Cardiac fibroblast (primary cell): ENCODE data around the gene KRT77.

ENCODE experiments used
- DNase-seq, 2 donors: peaks; one replicate each; pipeline versions ENCODE4 v3.0.0 to v3.0.0-alpha.2; 2010; ENCODE audit warnings: low read depth in 2 of 2
- H3K4me3 ChIP-seq, 2 donors: replicated peaks in 1 of 2; 1 replicate in 1 of 2; 2 replicates in 1 of 2; pipeline ENCODE4 v1.5.1; 2011; ENCODE audit warnings: low read depth in 2 of 2, low read length in 2 of 2, mild to moderate bottlenecking in 2 of 2, moderate library complexity in 1 of 2
- TF ChIP-seq, protein P1 (sequence below): IDR thresholded peaks from one replicate; pipeline ENCODE4 v1.5.1; 2011; ENCODE audit warnings: low read depth, mild to moderate bottlenecking, low read length, inconsistent platforms

Gene KRT77

DNA sequence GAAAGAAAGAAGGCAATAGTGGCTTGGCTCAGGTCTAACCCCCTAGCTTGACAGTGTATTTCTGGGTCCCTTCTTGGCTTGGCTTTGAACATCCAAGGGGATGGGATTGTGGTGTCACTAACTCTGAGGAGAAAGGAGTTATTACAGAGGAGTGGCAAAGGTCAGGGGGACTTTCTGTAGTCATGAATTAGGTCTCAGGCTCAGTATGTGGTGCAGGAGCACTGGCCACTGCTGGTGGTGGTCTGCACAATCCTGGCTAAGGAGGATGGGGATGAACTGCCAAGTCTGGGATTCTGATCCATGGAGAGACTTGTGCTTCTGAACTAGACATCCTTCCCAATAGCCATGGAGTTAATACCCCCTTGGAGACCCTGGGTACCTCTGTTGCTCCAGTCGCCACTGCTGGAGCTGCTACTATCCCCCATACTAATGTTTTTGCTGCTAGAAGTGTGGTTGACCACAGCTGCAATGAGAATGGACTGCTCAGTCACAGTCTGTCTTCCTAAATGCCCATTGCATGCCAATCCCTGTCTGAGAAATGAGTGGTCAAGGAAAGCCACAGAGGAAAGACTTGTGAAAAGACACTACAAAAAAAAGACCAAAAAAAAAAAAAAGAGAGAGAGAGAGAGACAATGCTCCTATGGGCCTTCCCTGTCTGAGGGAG, 41.3 kb upstream of the KRT77 start:
- TF ChIP-seq, protein P1, sequence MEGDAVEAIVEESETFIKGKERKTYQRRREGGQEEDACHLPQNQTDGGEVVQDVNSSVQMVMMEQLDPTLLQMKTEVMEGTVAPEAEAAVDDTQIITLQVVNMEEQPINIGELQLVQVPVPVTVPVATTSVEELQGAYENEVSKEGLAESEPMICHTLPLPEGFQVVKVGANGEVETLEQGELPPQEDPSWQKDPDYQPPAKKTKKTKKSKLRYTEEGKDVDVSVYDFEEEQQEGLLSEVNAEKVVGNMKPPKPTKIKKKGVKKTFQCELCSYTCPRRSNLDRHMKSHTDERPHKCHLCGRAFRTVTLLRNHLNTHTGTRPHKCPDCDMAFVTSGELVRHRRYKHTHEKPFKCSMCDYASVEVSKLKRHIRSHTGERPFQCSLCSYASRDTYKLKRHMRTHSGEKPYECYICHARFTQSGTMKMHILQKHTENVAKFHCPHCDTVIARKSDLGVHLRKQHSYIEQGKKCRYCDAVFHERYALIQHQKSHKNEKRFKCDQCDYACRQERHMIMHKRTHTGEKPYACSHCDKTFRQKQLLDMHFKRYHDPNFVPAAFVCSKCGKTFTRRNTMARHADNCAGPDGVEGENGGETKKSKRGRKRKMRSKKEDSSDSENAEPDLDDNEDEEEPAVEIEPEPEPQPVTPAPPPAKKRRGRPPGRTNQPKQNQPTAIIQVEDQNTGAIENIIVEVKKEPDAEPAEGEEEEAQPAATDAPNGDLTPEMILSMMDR = no peak
- no peak for DNase-seq
- no peak overlapping the region for H3K4me3 ChIP-seq

DNA sequence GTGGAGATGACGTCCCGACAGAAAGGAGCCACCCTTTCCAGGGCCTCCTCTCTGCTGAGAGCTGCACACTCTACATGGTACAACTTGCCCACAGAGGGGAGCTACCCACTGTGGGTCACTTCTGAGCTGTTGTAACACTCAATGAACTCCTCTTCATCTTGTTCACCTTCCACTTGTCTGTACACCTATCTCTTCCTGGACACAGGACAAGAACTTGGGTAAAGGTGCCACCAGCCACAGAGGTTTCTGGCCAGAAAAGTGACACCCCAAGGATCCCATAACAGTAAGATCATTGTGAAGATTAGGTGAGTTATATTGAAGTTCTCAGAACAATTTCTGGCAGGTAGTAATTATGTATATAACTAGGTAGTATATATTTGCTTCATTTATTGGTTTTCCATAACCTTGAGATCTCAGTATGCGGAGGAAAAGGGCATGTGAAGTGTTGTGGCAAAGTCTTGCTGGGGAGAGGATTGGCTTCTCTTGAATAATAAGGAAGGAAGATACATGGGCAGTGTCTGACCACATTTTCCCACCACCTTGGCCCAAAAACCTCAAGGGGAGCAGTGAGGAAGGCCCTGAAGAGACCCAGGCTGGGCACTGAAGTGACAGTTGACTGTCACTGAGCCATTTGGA, 39.6 kb upstream of the KRT77 start:
- H3K4me3 ChIP-seq = no peak overlapping the region
- TF ChIP-seq, protein P1 = no peak
- no peak for DNase-seq

DNA sequence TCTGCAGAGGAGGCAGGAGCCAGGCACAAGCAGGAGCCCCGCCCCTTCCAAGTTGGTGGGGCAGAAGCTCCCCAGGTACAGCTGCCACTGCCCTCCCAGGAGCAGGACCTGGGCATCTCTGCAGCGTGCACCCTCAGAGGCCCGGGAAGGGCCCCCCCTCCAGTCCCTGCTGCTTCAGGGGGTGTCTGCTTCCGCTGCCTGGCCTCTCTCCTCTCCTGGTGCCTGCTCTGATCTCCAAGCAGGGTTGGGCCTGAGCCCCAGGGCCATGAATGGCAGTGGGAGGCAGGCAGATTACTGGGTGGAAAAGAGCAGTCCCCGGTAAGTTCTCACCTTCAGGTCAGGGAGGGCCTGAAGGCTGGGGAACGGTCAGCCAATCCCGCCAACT, 38.9 kb upstream of the KRT77 start:
- TF ChIP-seq, protein P1 = no peak
- no peak overlapping the region for H3K4me3 ChIP-seq
- DNase-seq = no peak

DNA sequence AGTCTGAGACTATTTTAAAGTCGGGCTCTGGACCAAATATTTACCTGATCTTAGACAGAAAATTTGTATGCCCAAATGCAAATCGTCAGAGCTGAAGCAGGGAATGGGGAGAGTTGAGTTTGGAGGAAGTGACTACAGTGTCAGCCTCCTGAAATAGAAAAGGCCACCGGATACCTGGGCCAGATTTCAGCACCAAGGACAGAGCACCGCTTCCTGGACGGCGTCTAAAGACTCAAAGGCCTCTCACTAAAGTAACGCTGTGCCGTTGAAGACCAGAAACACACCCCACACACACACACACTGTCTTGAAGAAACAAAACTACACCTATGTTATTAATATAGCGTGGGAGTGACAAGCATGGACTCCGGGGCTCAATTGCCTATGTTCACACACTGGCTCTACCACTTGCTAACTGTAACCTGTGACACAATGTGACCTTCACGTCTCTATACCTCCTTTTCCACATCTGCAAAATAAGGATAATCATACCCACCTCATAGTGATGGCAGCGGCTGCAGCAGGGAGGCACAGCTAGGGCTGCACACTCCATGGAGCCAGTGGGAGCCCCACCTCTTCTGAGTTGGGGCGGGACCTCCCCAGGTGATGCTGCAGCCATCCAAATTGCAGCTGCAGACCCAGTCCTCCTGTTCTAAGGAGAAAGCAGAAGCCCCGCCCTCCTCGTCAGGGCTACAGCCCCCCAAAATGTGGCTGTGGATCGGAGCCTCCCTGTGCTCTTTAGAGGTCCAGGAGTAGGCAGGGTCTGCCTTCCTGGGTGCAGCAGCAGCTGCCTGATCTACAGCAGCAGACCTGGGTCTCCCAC, 38.3 kb upstream of the KRT77 start:
- DNase-seq = peak; percentile 57 to 65
- TF ChIP-seq, protein P1 = no peak
- no peak overlapping the region for H3K4me3 ChIP-seq

DNA sequence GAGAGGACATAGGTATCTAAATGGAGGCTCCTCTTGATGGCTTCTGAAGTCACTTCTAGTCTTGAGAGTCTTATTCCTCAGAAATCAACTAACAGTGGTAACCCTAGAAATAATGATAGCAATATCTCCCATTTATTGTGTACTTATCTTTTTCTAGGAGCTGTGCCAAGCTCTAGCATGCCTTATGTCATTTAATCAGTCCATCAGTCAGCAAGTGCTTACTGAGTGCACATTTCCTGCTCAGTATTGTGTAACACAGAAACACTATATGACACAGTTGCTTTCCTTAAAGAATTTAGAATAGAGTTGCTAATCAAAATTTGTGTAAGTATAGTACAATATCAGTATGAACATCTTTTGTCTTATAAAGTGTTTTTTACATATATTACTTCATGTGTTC, 37.3 kb upstream of the KRT77 start:
- TF ChIP-seq, protein P1 = no peak
- peak in 1 of 2 donors; percentile 36 for DNase-seq
- no peak overlapping the region for H3K4me3 ChIP-seq

DNA sequence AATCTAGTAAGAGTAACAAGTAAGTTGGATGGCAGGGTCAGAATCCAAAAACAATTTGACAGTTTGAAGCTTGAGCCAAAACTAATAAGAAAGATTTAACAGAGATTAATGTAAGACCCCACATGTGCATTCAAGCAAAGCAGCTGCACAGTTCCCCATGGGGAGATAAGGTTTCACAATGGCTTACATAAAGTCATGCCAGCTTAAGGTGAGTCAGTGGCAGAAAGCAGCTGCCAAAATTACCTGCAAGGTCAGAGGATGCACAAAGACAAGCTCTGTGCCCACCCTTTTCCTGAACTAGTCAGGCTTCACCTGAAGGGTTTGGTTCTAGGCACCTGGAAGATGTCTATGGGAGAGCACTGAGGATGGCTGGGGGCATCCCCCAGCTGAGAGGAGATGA, 36.6 kb upstream of the KRT77 start:
- TF ChIP-seq, protein P1 = no peak
- H3K4me3 ChIP-seq = no peak overlapping the region
- DNase-seq = no peak
